Calu3 (cell line): ENCODE measurements around the gene ITCH. TPM values are rescaled to one million over a fixed set of nuclear protein-coding genes. Genes with fewer than 3 reads are reported as not detected.
A peak's percentile ranks its signal among the peaks of the same experiment; 100 is the strongest.
"Not testable (repeated sequence)": the region's sequence is repeated elsewhere in the genome, so short reads cannot be mapped to it uniquely, and the experiment has no call there.

ENCODE experiments used
- BruUV-seq: library from RNA; stranded (reverse); fragments of 400-500 nt; replicated peaks from 2 replicates; lab custom pipeline; 2021; lab: Mats Ljungman, UMichigan
- CTCF ChIA-PET: fragments of 300-600 bp; sonication (Branson Sonifier 250); formaldehyde crosslinking; loops from one replicate; lab custom pipeline; 2022; ENCODE audit warnings: antibody characterized with exemption; lab: Charles Lee
- DNase-seq: peaks from one replicate; pipeline ENCODE4 v3.0.0; 2022
- H3K27ac Mint-ChIP-seq: one replicate; pipeline ENCODE4 v1.8.0; 2022; ENCODE audit warnings: mixed read lengths; ENCODE audit not compliant: unreplicated experiment
- H3K27me3 Mint-ChIP-seq: one replicate; pipeline ENCODE4 v1.8.0; 2022; ENCODE audit warnings: mixed read lengths; ENCODE audit not compliant: unreplicated experiment
- H3K36me3 Mint-ChIP-seq: one replicate; pipeline ENCODE4 v1.8.0; 2022; ENCODE audit warnings: mild to moderate bottlenecking, moderate library complexity, mixed read lengths; ENCODE audit not compliant: insufficient read depth, unreplicated experiment
- H3K4me1 Mint-ChIP-seq: one replicate; pipeline ENCODE4 v1.8.0; 2022; ENCODE audit warnings: mild to moderate bottlenecking, low read depth, mixed read lengths; ENCODE audit not compliant: unreplicated experiment
- H3K4me3 Mint-ChIP-seq: one replicate; pipeline ENCODE4 v1.8.0; 2022; ENCODE audit warnings: mild to moderate bottlenecking, low read depth, moderate library complexity, mixed read lengths; ENCODE audit not compliant: unreplicated experiment
- H3K9me3 Mint-ChIP-seq: one replicate; pipeline ENCODE4 v1.8.0; 2022; ENCODE audit warnings: low read depth, mixed read lengths; ENCODE audit not compliant: unreplicated experiment
- intact Hi-C: fragments of 100-400 bp; cut with micrococcal nuclease; formaldehyde crosslinking; loops from one replicate; pipeline ENCODE4 v1.10.0; 2022; ENCODE audit not compliant: unreplicated experiment
- total RNA-seq: library from RNA; stranded (reverse); gene quantifications from 2 replicates; pipeline ENCODE4 v1.2.3, GENCODE V29; 2022
- TF ChIP-seq, protein P1 (sequence below): fragments of 200-600 bp; IDR thresholded peaks from one replicate; pipeline ENCODE4 v1.8.0; 2022; ENCODE audit warnings: antibody characterized with exemption; ENCODE audit not compliant: unreplicated experiment

The ITCH gene
- total RNA-seq, 1 experiment from 2014 or later = 91.6 TPM

- H3K4me3 Mint-ChIP-seq = no peak overlapping the region
- no peaks in the 10 kb centered on the region for H3K27me3 Mint-ChIP-seq
- CTCF ChIA-PET = no interaction called here
- intact Hi-C loops = no loop called here
- BruUV-seq = no TSS peak
- no peaks in the 10 kb centered on the region for H3K9me3 Mint-ChIP-seq
- H3K27ac Mint-ChIP-seq = peak overlapping the region; percentile 83
- TF ChIP-seq, protein P1, sequence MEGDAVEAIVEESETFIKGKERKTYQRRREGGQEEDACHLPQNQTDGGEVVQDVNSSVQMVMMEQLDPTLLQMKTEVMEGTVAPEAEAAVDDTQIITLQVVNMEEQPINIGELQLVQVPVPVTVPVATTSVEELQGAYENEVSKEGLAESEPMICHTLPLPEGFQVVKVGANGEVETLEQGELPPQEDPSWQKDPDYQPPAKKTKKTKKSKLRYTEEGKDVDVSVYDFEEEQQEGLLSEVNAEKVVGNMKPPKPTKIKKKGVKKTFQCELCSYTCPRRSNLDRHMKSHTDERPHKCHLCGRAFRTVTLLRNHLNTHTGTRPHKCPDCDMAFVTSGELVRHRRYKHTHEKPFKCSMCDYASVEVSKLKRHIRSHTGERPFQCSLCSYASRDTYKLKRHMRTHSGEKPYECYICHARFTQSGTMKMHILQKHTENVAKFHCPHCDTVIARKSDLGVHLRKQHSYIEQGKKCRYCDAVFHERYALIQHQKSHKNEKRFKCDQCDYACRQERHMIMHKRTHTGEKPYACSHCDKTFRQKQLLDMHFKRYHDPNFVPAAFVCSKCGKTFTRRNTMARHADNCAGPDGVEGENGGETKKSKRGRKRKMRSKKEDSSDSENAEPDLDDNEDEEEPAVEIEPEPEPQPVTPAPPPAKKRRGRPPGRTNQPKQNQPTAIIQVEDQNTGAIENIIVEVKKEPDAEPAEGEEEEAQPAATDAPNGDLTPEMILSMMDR = no peak
- DNase-seq = no peak
- H3K36me3 Mint-ChIP-seq = peaks cover 42% of the 10 kb centered on the region
- H3K4me1 Mint-ChIP-seq = peaks cover 55% of the 10 kb centered on the region
Measured at GRCh38 chr20:34389206-34389953, 26.3 kb downstream of the ITCH start.

- Mint-ChIP-seq H3K9me3 (no peaks in the 10 kb centered on the region), H3K4me3 (no peak overlapping the region), H3K27me3 (no peaks in the 10 kb centered on the region), H3K4me1 (peaks cover 55% of the 10 kb centered on the region), H3K36me3 (peaks cover 49% of the 10 kb centered on the region), H3K27ac (peak overlapping the region; percentile 83)
- intact Hi-C loops = loop anchor here (5.0 kb wide), 1 partner anchor 78 kb away; no protein-coding TSS in a partner anchor
- TF ChIP-seq, protein P1 = no peak
- CTCF ChIA-PET = interaction anchor here (0.6 to 1.6 kb wide), 8 partner anchors 12 to 1218 kb away, joined by 3 to 9 read pairs (median 5); no protein-coding TSS in a partner anchor
- DNase-seq = no peak
- no TSS peak for BruUV-seq
Measured at GRCh38 chr20:34389954-34390555, 27.0 kb downstream of the ITCH start.

DNA sequence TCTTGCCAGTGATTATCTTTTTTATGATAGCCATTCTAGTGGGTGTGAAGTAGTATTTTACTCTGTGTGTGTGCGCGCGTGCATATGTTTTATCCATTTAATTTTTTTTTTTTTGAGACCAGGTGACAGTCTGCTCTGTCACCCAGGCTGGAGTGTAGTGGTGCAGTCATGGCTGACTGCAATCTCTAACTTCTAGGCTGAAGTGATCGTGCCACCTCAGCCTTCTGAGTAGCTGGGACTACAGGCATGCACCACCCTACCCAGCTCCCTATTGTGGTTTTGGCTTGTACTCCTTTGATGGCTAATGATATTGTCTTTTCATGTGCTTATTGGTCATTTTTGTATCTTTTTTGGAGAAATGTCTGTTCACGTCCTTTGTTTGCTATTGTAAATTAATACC, 33.3 kb downstream of the ITCH start:
- TF ChIP-seq, protein P1 = no peak
- Mint-ChIP-seq H3K27ac (peak overlapping the region; percentile 6), H3K27me3 (no peaks in the 10 kb centered on the region), H3K4me3 (no peak overlapping the region), H3K9me3 (no peaks in the 10 kb centered on the region), H3K36me3 (peaks cover 72% of the 10 kb centered on the region), H3K4me1 (peaks cover 43% of the 10 kb centered on the region)
- intact Hi-C loops = loop anchor here (5.0 kb wide), 1 partner anchor 34 kb away; the partner anchor contains the start of gene ITCH
- DNase-seq = no peak
- CTCF ChIA-PET = interaction anchor here (0.6 kb wide), 1 partner anchor 1155 kb away, joined by 3 read pairs; no protein-coding TSS in a partner anchor
- BruUV-seq = no TSS peak

- DNase-seq = no peak
- H3K27ac Mint-ChIP-seq = peak overlapping the region; percentile 6
- CTCF ChIA-PET = interaction anchor here (0.5 to 1.2 kb wide), 6 partner anchors 8 to 84 kb away, joined by 3 to 7 read pairs (median 4); no protein-coding TSS in a partner anchor
Measured at GRCh38 chr20:34397096-34397495, 34.0 kb downstream of the ITCH start.

GRCh38 chr20:34400776-34401175, 37.7 kb downstream of the ITCH start:
- CTCF ChIA-PET = interaction anchor here (0.6 to 2.3 kb wide), 4 partner anchors 14 to 883 kb away, joined by 3 to 10 read pairs (median 6); no protein-coding TSS in a partner anchor
- H3K27ac Mint-ChIP-seq, H3K4me3 Mint-ChIP-seq, intact Hi-C loops, DNase-seq, BruUV-seq, H3K9me3 Mint-ChIP-seq, H3K27me3 Mint-ChIP-seq: not testable (repeated sequence)
- Mint-ChIP-seq H3K36me3 (peaks cover 59% of the 10 kb centered on the region), H3K4me1 (peaks cover 54% of the 10 kb centered on the region)

More at GRCh38 chr20:34397096-34397495, 34.0 kb downstream of the ITCH start:
- no TSS peak for BruUV-seq
- H3K9me3 Mint-ChIP-seq = no peaks in the 10 kb centered on the region
- no peak overlapping the region for H3K4me3 Mint-ChIP-seq
- no peaks in the 10 kb centered on the region for H3K27me3 Mint-ChIP-seq
- peaks cover 48% of the 10 kb centered on the region for H3K4me1 Mint-ChIP-seq
- peaks cover 75% of the 10 kb centered on the region for H3K36me3 Mint-ChIP-seq
- intact Hi-C loops = loop anchor here (5.0 kb wide), 1 partner anchor 35 kb away; the partner anchor contains the start of gene ITCH
- TF ChIP-seq, protein P1 = no peak
